Right kidney (tissue), 1 donor: ENCODE data around the gene PRDM2.
A peak's percentile ranks its signal among the peaks of the same experiment; 100 is the strongest.

Experiments
- DNase-seq: peaks from one replicate; pipeline ENCODE4 v3.0.0-alpha.2; 2016

Gene PRDM2

GRCh38 chr1:13813398-13814012 lies 113.5 kb downstream of the PRDM2 start:
- DNase-seq = no peak

DNA sequence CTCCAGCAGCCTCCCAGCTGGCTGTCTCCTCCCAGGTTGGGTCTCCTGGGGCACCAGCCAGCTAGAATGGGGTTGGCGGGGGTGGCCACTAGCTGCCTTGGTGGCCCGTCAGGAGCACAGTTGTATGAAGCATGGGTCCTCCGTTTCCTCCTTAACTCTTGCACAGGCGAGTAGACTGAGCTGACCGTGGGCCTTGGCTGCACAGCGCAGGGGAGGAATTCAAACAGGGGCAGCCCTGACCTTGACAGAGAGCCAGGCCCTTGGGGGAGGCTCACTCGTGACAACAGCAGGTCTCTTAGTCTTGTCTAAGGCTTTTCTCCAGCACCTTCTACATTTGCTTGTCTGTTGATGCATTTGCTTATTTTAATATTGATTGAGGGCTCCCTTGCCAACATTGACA lies 114.1 kb downstream of the PRDM2 start:
- DNase-seq = no peak

- no peak for DNase-seq
Measured at GRCh38 chr1:13816016-13816760, 116.2 kb downstream of the PRDM2 start.

DNA sequence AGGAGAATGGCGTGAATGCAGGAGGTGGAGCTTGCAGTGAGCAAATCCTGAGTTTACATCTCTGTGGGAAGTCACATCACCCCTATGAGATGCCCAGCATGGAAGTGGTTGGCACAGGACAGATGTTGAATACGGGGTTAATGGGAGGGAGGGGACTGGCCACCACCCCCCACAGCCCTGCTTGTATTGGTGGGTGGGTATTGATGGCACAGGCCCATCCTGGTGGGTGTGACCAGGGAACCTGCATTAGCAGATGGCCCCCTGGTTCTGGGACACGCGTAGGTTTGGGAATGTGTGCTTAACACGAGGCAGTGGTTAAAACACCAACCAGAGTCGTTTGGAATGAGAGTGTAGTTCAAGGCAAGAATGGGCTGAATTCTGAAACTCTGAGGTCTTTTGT lies 117.9 kb downstream of the PRDM2 start:
- DNase-seq = no peak

DNA sequence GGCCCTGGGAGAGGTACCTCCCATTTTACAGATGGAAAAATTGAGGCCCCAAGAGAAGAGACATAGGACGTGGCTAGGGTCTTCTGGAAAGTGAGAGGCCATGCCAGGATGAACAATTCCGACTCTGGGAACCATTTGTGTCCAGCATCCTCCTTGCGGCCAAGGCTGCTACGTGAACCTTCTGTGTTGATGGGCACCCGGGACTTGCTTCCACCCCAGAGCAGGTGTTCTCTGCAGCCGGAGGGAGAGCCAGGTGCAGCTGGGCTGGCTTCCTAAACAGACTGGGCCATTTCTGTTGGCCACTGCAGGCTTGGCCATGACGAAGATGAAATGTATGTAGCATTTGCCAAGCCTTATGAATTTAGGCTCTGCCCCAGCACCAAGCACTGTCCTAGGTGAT lies 118.9 kb downstream of the PRDM2 start:
- no peak for DNase-seq

DNA sequence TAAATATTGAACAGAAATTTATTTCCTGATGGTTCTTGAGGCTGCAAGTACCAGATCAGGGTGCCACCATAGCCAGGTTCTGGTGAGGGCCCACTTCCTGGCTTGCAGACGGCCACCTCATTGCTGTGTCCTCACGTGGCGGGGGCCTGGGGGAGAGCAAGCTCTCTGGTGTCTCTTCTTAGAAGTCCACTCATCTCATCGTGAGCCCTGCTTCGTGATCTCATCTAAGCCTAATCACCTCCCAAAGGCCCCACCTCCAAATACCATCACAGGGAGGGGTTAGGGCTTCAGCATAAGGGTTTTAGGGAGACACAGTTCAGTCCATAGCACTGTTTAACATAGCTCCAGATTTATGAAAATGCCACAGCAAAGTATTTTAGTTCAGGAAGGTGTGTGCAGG lies 119.7 kb downstream of the PRDM2 start:
- DNase-seq = no peak

- DNase-seq = no peak
Measured at GRCh38 chr1:13820055-13820454, 120.1 kb downstream of the PRDM2 start.

DNA sequence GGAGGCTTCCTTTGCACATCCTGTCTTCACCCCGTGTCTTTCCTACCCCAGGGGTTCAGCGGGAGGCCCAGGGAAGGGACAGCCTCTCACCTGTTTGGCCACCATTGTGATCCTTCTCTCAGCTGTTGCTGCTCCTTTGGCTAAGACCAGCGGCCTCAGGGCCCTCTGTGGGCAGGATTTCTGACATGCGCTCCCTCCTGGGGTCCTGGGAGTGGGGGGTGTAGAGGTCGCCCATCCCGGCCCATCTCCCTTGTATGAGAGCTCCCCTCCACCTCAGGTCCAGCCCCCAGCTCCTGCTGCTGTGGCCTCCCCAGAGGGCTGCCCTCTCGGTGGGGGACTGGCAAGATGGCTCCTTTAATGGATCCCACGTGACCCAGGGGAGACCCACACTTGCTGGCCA lies 120.5 kb downstream of the PRDM2 start:
- DNase-seq = no peak

DNA sequence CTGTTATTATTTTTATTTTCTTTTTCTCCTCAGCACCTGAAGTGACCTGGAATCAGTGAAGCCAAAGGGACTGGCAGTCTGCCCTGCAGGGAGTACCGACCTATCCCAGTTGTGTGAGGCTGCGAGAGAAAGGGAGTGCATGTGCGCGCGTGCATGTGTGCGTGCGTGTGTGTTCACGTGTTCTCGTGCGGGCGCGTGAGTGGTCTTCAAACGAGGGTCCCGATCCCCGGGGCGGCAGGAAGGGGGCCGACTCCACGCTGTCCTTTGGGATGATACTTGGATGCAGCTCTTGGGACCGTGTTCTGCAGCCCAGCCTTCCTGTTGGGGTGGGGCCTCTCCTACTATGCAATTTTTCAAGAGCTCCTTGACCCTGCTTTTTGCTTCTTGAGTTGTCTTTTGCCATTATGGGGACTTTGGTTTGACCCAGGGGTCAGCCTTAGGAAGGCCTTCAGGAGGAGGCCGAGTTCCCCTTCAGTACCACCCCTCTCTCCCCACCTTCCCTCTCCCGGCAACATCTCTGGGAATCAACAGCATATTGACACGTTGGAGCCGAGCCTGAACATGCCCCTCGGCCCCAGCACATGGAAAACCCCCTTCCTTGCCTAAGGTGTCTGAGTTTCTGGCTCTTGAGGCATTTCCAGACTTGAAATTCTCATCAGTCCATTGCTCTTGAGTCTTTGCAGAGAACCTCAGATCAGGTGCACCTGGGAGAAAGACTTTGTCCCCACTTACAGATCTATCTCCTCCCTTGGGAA lies 123.3 kb downstream of the PRDM2 start:
- no peak for DNase-seq

DNA sequence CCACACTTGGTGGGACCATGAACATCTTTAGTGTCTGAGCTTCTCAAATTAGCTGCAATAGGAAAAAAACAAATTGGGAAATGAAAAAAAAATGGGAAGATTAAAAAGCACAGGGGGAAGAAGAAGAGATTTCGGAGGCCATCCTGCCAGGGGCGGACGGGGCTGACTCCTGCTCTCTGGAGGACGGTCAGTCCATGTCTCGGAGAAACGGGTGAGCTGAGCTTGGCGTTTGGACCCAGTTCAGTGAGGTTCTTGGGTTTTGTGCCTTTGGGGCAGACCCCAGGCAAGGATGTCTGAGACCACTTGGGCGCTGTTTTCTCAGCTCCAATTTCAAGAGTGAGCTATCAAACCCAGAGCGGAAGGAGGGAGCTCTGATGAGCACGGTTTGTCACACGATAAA lies 123.9 kb downstream of the PRDM2 start:
- DNase-seq = no peak

DNA sequence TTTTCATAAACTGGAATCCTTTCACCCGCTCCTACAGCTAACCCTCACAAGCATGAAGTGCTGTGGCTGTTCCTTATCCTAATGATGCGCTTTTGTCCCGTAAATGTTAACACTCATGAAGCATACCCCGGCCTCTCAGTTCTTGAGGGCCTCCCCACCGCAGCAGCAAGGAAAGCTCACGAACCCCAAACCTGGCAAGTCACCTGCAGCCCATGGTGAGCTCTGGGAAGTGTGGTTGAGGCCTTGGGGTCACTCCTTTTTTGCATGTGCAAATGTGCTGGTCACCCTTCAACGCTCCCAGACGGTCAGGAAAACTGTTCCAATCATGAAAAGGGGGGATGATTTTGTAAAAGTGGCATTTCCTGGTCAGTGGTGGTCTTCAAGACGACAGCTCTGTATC lies 124.6 kb downstream of the PRDM2 start:
- DNase-seq = no peak

DNA sequence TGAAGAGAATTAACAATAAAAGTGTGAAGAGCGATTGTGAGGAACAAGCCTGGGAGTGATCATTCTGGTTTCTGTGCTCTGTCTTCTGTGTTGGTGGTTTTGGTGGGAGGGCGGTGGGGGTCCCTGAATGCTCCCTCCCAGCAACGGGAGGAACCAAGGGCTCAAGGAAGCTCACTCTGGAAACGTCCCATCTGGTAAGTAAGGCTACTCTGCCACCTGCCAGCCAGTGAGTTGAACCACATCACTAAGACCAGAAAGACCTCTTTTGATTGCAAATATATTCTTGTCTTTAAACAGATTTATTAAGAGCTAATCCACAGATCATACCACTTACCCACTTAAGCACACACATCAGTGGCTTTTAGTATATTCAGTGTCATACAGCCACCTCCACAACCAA lies 125.0 kb downstream of the PRDM2 start:
- no peak for DNase-seq

GRCh38 chr1:13826009-13826408 lies 126.0 kb downstream of the PRDM2 start:
- DNase-seq = no peak

GRCh38 chr1:13826591-13826990 lies 126.6 kb downstream of the PRDM2 start:
- no peak for DNase-seq

DNA sequence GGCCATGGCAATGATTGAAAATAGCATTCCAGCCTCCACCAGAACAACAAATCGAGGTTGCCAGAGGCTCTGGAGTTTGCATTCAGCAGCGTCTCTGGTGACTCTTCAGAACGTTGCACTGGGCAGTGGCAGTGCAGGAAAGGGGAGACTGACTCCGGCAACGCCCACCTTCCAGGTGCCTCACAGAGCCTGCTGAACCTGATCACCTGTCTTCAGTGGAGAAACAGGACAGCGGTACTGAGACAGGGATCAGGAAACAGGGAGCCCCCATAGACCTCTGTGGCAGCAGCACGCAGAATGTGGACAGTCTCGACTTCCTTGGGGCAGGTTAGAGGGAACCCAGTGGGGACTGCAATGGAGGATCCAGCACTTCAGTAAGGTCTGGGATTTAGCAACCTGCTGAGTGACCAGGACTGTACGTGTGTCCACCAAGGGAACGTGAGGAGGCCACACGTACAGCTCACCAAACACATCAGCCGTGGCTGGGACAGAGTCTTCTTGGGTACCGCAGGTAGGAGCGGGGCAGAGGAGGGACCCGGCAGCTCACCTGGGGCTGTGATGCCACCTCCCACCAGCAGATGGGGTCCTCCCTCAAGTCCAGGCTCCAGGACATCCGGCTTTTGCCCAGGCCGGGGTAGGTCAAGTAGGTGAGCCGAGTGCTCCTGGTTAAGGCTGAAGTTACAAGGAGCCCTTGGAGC lies 128.6 kb downstream of the PRDM2 start:
- DNase-seq = peak; percentile 42

- no peak for DNase-seq
Measured at GRCh38 chr1:13829152-13829769, 129.3 kb downstream of the PRDM2 start.

GRCh38 chr1:13830170-13830569 lies 130.2 kb downstream of the PRDM2 start:
- DNase-seq = no peak

- DNase-seq = no peak
Measured at GRCh38 chr1:13830616-13831280, 130.8 kb downstream of the PRDM2 start.

- DNase-seq = no peak
Measured at GRCh38 chr1:13832100-13832499, 132.1 kb downstream of the PRDM2 start.

GRCh38 chr1:13832536-13832935 lies 132.5 kb downstream of the PRDM2 start:
- DNase-seq = no peak

DNA sequence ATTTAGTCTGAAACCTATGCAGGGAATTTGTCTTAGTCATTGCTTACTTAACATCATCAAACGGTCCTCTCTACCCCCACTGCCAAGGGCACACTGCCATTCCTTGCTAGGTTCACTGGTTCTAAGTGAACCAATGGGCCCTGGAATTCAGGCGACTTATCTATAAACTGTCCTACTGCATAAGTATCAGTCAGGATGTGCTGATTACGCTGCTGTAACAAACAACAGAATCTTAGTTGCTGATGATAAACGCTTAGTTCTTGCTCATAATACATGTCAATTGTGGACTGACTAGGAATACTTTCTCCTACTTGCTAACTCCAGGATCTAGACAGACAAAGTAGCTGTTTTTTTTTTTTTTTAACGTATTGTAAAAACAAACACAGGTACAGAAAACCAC lies 136.1 kb downstream of the PRDM2 start:
- DNase-seq = no peak

- DNase-seq = no peak
Measured at GRCh38 chr1:13836631-13837030, 136.6 kb downstream of the PRDM2 start.
